GM21423 (cell line): ENCODE measurements around the gene METRN.
A peak's percentile ranks its signal among the peaks of the same experiment; 100 is the strongest.

ENCODE experiments used
- ATAC-seq: cut with Tn5 transposase; IDR thresholded peaks from one replicate; pipeline ENCODE4 v1.9.1; 2021; ENCODE audit warnings: mild to moderate bottlenecking, moderate library complexity; ENCODE audit not compliant: unreplicated experiment

METRN gene

DNA sequence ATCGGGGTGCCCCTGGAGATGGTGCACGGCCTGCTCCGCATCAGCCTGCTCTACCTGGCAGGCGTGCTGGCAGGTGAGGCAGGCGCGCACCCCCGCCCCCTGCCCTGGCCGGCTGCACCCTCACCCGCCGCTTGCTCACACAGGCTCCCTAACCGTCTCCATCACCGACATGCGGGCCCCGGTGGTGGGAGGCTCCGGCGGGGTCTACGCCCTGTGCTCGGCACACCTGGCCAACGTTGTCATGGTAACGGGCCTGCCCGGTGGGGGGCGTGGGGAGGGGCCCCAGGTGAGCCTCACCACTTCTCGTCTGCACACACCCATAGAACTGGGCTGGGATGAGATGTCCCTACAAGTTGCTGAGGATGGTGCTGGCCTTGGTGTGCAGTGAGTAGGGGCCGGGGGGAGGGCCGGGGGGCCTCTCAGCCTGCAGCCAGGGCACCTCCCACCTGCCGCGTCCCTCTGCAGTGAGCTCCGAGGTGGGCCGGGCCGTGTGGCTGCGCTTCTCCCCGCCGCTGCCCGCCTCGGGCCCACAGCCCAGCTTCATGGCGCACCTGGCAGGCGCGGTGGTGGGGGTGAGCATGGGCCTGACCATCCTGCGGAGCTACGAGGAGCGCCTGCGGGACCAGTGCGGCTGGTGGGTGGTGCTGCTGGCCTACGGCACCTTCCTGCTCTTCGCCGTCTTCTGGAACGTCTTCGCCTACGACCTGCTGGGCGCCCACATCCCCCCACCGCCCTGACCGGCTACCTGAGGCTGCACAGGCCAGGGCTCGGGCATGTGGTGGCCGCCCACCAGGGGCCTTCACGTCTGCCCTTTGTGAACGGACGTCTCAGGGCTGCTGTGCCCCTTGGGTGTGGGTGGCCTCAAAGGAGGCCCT lies 37.4 kb upstream of the METRN start:
- no peak for ATAC-seq

DNA sequence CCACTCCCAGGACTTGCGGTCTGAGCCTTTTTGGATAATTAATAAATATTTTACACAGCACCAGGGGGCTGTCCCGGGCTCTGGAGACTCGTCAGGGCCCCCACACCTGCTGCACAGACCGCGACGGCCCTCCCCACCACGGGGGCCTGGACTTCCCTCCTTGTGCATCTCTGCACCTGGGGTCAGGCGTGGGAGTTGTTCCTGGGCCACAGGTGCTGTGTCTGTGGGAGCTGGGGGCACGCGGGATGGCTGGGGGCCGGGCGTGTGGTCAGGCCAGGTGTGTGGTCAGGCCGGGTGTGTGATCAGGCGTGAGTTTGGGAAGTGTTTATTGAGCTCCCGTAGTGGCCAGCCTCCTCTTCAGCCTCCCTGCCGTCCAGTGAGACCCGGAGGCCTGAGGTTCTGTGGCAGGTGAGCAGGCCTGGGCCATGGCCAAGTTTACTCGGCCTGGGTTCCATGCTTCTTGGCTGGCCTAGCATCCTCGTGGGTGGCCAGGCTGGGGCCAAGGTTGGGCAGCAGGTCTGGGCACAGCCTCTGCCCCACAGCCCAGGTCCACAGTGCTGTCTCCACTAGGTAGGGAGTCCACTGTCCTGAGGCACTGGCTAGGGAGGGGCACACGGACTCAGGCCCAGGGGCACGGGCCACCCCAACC lies 36.6 kb upstream of the METRN start:
- ATAC-seq, result no peak

DNA sequence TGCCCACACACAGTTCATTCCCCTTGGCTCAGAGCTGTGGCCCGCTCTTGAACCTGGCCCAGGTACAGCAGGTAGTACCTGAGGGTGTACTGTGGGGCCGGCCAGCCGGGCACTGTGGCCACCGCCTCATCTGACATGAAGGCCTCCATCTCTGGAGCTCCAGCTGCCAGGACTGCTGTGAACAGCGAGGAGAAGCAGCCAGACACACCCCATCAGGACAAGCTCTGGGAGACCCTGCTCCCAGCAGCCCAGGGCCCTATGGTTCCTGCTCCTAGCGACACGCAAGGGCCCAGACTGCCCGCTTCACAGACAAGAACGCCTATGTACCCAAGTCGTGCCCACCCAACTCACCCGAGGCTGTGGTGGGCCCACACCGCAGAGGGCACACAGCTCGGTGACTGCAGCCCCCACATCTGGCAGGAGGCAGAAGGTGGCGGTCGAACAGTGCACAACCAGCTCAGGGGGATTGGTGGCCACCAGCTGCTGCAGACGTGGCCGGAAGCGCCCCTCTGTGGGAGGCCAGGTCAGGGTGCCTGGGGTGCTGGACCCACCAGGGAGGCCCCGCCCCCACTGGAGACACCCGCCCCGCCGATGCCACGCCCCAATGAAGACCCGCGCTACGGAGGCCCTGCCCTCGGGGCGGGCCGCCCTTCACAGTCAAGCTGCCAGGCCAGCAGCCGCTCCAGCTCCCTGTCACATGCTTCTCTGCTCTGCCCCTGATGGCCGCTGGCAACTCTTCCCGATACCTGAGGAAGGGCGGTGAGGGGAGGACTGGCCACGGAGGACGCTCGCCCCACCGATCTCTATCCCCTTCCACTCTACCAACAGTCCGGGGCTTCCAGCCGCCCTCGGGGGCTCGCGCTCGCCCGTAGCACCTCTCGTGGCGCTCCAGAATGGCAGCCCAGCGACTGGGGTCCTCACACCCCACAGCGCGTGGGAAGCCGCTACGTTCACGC lies 35.8 kb upstream of the METRN start:
- peak; percentile 4 for ATAC-seq

DNA sequence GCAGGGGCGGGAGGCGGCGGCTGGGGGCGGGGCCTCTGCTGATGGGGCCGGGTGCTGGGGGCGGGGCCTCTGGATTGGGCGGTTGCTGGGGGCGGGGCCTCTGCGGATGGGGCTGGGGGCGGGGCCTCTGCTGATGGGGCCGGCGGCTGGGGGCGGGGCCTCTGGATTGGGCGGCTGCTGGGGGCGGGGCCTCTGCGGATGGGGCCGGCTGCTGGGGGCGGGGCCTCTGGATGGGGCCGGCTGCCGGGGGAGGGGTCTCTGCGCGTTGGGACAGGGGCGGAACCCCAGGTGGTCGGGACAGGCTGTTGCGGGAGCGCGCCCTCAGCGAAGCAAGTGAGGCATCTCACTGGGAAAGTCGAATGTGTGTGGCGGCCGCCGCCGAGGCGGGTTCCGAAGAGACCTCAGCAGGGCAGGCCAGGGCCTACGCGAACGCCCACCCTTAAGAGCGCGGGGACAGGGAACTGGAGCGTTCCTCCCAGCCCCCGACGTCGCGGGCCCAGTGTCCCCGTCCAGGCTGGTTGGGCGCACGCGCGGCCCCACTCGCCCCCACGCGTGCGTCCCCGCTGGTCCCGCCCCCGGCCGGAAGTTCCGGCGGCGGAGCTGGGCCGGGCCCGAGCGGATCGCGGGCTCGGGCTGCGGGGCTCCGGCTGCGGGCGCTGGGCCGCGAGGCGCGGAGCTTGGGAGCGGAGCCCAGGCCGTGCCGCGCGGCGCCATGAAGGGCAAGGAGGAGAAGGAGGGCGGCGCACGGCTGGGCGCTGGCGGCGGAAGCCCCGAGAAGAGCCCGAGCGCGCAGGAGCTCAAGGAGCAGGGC lies 34.9 kb upstream of the METRN start, which contains the start of gene STUB1:
Gene STUB1, plus strand, starts transcription at position 597 of the 811 bp plus-strand sequence. Its CDS starts 116 bp downstream, at position 713.
- ATAC-seq, result peak; percentile 35

DNA sequence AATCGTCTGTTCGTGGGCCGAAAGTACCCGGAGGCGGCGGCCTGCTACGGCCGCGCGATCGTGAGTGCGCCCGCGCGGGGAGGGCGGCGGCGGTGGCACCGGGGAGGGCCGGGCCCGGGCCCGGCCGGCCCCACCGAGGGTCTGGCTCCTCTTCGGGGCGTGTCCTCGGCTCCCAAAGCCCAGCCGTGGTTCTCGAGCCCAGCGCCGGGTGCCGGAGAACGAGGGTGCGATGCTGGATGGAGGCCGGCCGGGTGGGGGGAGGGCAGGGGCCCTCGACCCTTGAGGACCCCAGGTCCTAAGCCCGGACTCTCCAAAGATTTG lies 34.3 kb upstream of the METRN start:
- no peak for ATAC-seq

DNA sequence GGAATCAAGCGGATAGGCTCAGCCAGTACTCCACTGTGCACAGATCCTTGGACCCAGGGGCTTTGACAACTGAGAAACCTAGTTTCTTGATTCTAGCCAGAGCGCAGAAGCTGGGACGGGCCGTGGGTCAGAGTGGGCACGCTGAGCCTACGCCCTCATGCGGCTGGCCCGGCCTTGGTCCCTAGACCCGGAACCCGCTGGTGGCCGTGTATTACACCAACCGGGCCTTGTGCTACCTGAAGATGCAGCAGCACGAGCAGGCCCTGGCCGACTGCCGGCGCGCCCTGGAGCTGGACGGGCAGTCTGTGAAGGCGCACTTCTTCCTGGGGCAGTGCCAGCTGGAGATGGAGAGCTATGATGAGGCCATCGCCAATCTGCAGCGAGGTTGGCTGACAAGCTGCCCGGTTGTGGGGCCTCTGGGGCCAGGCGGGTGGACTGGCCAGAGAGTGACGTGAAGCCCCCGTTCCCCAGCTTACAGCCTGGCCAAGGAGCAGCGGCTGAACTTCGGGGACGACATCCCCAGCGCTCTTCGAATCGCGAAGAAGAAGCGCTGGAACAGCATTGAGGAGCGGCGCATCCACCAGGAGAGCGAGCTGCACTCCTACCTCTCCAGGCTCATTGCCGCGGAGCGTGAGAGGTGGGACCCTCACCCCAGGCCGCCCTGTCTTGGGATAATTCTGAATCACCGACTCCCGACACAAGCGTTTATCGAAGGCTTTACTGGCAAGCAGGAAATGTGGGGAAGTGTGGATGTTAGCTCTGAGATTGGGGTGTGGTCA lies 33.8 kb upstream of the METRN start:
- ATAC-seq, result no peak

DNA sequence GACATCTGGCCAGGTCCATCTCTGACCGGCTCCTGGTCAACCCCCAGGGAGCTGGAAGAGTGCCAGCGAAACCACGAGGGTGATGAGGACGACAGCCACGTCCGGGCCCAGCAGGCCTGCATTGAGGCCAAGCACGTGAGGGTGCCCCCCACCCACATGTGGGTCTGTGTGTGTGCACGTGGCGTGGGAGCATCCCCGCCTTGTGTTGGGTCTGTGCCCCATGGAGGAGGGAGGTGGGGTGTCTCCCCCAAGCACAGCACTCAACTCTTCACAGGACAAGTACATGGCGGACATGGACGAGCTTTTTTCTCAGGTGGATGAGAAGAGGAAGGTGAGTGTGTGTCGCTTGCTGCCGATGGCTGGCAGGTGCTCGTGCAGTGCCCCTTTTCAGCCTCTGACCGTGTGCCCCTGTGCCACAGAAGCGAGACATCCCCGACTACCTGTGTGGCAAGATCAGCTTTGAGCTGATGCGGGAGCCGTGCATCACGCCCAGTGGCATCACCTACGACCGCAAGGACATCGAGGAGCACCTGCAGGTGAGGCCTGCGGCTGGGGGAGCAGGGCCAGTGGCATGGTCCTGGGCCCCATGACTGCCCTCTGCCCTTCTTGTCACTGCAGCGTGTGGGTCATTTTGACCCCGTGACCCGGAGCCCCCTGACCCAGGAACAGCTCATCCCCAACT lies 33.0 kb upstream of the METRN start:
- ATAC-seq, result no peak

DNA sequence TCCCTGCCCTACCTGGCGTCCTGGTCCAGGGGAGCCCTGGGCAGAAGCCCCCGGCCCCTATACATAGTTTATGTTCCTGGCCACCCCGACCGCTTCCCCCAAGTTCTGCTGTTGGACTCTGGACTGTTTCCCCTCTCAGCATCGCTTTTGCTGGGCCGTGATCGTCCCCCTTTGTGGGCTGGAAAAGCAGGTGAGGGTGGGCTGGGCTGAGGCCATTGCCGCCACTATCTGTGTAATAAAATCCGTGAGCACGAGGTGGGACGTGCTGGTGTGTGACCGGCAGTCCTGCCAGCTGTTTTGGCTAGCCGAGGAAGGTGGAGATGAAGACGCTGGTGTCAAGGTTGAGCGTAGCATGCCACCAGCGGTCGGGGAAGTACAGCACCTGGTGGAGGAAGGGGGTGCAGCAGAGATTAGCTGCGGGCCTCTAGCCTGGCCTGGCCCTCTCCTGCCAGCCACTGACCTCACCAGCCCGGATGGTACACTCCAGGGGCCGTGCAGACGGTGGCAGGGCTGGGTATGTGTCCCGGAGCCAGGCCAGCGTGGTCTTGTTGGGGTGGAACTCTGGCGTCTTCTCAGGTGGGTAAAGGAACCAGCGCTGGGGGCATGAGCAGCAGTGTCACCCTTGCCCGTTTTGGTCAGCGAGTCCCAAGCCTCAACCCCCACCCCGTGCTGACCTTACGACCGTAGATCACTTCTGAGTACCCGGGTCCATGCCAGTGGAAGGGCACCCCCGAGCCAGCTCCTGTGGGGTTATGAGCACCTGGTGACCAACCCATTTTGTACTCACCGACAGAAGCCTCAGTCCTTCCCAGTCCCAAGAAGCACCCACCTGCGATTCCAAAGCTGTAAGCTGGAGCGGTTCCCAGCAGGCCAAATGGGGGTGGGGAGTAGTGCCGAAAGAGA lies 32.2 kb upstream of the METRN start:
- ATAC-seq, result no peak

DNA sequence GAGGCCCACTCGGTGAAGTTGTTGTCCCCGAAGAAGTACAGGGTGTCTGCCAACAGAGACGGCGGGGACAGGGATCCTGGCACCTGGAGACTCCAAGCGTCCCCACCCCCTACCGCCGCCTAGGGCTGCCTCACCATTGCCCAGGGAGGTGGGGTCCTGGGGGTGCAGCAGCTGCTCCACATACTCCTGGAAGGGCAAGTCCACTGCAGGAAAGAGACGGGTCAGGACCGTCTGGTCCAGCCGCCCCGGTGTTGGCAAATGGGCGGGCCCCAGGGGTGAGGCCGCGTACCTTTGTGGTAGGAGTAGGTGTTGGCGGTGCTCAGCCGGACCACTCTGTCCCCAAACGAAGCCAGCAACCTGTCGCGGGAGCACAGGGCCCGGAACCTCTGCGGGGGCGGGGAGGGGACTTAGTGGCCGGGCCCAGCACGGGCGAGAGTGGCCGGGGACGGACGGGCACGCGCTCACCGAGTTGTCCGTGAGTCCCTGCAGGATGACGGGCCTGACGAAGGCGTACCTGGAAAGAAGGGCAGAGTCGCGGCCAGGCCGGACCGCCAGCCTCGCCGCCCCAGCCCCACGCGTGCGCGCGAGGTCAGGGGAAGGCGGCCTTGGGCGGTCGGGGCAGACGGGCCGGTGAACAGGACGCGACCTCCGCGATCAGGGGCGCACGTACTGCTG lies 31.4 kb upstream of the METRN start:
- no peak for ATAC-seq

DNA sequence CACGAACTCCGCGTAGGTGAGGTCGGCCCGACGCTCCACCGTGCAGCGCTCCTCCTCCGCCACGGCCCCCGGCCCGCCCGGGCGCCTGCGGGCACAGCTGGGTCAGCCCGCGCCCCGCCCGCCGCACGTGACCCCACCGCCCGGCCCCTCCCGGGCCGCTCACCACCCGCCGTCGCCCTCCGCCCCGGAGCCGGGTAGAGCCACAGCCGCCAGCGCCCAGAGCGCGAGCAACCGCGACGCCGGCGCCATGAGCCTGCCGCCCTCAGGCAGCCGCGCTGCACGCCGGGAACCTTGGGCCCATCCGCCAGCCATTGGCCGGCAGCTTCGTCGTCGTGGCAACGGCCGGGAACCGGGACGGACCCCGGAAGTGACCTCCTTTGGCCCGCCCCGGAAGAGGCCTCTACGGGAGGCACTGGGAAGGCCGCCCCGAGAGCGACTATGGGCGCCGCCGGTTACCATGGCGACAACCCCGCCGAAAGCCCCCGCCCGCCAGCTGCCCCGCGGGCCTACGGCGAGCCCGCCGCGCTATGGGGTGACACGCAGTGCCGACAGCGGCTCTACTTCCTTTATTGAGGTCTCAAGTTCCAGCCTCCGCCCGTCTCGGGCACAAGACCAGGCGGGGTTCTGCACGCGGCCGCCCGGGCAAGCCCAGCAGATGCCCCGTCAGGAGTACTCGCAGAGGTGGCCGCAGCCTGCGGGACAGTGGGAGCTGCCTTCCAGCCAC lies 30.7 kb upstream of the METRN start, which contains the start of gene JMJD8:
Gene JMJD8, minus strand, starts transcription at position 264 of the 724 bp plus-strand sequence. Its CDS starts 15 bp downstream, at position 249.
- peak; percentile 65 for ATAC-seq

DNA sequence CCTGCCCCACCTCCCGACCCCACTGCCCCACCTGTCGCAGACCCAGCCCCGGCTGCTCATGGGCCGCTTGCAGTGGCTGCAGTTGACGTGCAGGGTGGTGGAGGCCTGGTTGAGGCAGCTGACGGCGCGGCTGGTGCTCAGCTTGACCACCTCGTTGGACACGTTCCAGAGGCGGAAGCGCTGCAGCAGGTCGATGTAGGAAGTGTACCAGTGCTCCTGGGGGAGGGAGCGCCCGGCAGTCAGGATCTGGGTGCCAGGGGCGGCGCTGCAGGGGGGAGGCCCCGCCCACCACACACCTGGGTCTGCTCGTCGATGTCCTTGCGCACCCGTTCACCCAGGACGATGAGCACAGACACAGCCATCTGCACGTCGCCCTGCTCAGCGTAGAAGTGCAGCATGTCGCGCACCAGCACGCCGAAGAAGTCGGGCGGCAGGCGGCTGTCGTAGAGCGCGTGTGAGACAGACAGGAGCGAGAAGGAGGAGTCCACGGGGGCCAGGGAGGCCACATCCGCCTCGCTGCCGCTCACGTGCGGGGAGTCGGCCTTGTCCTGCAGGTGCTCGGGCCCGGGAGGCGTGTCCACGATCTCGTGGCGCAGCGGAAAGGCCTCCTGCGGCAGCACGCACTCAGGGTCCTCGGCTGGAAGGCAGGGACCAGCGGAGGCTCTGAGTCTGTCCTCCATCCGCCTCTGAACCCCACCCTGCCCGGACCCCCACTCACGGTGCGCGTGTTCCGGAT lies 29.8 kb upstream of the METRN start:
- no peak for ATAC-seq

DNA sequence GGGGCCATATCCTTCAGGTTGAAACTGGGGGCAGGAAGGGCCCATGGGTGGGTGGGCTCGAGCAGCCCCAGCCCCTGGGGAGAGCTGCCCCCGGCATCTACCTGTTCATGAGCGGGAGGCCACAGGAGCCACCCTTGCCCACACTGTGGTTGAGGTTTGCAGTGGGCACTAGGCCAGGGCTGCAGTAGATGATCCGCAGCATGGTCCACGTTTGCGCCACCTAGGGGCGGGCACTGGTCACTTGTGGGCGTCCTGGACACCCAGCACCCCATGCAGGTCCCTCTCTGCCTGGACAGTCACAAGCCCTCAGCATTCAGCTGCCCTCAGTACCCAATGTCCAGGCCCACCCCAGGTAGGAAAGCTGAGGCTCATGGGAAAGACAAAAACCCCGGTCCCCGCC lies 29.0 kb upstream of the METRN start:
- ATAC-seq, result no peak

DNA sequence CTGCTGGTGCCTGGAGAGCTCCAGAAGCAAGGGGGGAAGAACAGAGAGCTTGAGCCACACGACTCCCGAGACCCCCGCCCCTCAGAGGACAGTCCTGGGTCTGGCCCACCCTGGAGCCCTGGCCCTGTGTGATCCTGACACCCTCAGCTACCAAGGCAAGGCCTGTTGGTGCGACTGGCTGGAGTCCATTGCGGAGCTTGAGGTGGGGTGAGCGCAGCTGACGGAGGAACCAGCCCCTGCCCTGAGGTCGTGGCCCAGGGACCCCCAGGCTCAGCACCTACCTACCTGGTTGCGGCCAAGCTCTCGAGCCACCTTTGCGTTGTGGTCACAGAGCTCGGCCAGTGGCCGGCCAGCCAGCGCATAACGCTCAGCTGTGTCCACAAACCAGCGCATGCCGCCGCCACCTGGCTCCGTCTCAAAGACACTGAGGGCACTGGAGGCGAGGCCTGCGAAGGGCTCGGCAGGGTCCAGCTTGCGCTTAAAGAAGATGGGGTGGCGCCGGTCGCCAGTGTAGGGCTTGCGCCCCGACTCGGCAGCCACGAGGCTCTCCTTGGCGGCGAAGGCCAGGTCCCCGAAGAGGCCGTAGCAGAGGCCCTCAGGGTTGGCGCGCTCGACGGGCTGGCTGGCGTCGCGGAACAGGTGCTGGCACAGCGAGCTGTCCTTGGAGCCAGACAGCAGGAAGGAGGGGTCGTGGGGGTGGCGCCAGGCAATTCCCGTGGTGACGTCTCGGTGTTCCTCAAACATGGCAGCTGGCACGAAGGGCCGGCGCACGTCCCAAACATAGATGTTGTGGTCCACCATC lies 28.3 kb upstream of the METRN start:
- ATAC-seq, result no peak

DNA sequence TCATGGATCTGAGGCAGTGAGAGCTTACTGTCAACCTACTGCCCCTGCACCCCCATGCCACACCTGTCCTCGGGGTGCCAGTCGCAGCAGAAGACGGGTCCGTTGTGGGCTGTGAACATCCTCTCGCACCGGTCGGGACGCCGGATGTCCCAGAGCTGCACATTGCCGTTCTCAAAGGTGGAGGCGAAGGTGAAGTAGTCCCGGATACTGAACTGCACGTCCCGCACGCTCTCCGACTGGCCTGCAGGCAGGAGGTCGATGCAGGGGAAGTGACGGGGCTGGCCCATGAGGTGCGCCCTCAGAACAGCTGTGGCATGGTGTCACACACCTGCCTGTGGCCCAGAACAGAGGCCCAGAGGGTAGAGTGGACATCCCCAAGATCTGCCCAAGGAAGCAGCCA lies 27.4 kb upstream of the METRN start:
- no peak for ATAC-seq

DNA sequence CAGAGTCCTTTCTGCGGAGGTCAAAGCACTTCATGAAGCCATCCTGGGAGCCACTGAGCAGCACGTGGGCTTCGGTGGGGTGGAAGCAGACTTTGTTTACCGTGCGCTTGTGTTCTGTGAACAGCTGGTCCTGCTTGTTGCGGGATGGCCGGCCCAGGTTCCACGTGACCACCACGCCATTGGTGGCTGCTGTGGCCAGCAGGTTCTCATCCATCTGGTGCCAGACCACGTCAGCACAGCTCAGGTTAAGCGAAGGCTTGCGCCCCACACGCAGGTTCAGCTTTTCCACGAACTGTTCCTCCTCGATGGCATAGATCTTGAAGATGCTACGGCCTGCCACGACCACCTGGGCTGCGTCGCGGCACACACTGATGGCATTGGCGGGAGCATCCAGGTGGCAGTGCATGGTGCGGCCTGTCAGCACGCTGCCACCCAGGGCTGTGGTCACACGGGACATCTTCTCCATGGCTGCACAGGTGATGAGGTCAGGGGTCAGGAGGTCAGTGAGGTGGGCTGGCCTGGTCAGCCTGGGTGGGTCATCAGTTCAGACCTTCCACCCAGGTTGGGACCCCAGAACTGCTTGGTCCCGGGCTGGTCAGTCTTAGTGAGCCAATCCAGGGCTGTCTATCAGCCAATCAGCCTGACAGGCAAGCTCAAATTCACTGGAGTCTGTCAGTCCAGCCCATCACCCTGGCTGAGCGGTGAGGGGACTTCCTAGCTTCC lies 25.6 kb upstream of the METRN start:
- no peak for ATAC-seq
